Endothelial cell of umbilical vein (primary cell): ENCODE measurements around the gene KDM5C. TPM values are rescaled to one million over a fixed set of nuclear protein-coding genes. Genes with fewer than 3 reads are reported as not detected.

Source experiments
- BruUV-seq: library from RNA; stranded (reverse); fragments of 400-500 nt; replicated peaks from 2 replicates; lab custom pipeline; 2021; lab: Mats Ljungman, UMichigan
- CTCF ChIA-PET: fragments of 300-600, 350-600 bp; sonication (Branson Sonifier 250); formaldehyde crosslinking; loops from one replicate; lab custom pipeline; 2021; ENCODE audit warnings: antibody characterized with exemption, inconsistent platforms; lab: Charles Lee
- POLR2A ChIA-PET: fragments of 300-600, 350-600 bp; sonication (Branson Sonifier 250); formaldehyde crosslinking; loops from one replicate; lab custom pipeline; 2021; ENCODE audit warnings: antibody characterized with exemption, inconsistent platforms; lab: Charles Lee
- DNase-seq: peaks from one replicate; pipeline ENCODE4 v3.0.0-alpha.2; 2011; ENCODE audit warnings: low read depth, low spot score
- FAIRE-seq: peaks from 2 replicates; lab custom pipeline; 2011; peaks lifted over from hg19 to GRCh38; lab: Jason Lieb, UNC
- H2AFZ ChIP-seq: 2 replicates; pipeline ENCODE4 v1.6.0; 2012; ENCODE audit warnings: low read depth, low read length, control low read depth, inconsistent platforms
- H3K27ac ChIP-seq: 2 replicates; pipeline ENCODE4 v1.5.1; 2011; ENCODE audit warnings: low read depth, mild to moderate bottlenecking, control low read depth, low read length, moderate library complexity; ENCODE audit not compliant: insufficient read depth
- H3K27me3 ChIP-seq, 2 experiments: 2 replicates each; pipeline versions ENCODE4 v1.6.0 to v1.6.1; 2011; ENCODE audit warnings: low read length in 2 of 2, mixed read lengths in 1 of 2; ENCODE audit not compliant: control insufficient read depth in 2 of 2, insufficient read depth in 2 of 2
- H3K36me3 ChIP-seq, 2 experiments: 2 replicates in 1 of 2; 3 replicates in 1 of 2; pipeline ENCODE4 v1.5.1; 2011; ENCODE audit warnings: low read length in 2 of 2, mild to moderate bottlenecking in 1 of 2, moderate library complexity in 1 of 2; ENCODE audit not compliant: control insufficient read depth in 2 of 2, insufficient read depth in 2 of 2; ENCODE audit errors: extremely low read depth in 1 of 2
- H3K4me1 ChIP-seq: 3 replicates; pipeline ENCODE4 v1.5.1; 2011; ENCODE audit warnings: mild to moderate bottlenecking, low read length; ENCODE audit not compliant: control insufficient read depth, insufficient read depth; ENCODE audit errors: extremely low read depth
- H3K4me2 ChIP-seq: 2 replicates; pipeline ENCODE4 v1.6.1; 2011; ENCODE audit warnings: low read length, control low read depth, mixed read lengths; ENCODE audit not compliant: insufficient read depth
- H3K4me3 ChIP-seq, 3 experiments: fragments of 200-600 bp in 1 of 3; sonication (generic), shearing (Covaris generic) in 1 of 3; replicated peaks in 1 of 3; 2 replicates each; pipeline ENCODE4 v1.5.1; 2011 to 2016; ENCODE audit warnings: control low read depth in 3 of 3, low read length in 3 of 3, mild to moderate bottlenecking in 2 of 3, inconsistent platforms in 1 of 3, low read depth in 1 of 3, moderate library complexity in 1 of 3; ENCODE audit not compliant: insufficient read depth in 1 of 3
- H3K79me2 ChIP-seq: 2 replicates; pipeline ENCODE4 v1.6.0; 2012; ENCODE audit warnings: low read length, inconsistent platforms; ENCODE audit not compliant: control insufficient read depth, insufficient read depth
- H3K9ac ChIP-seq: replicated peaks from 2 replicates; pipeline ENCODE3; 2011; ENCODE audit warnings: low read length, control low read depth; ENCODE audit not compliant: insufficient read depth; ENCODE audit errors: extremely low read depth
- H3K9me1 ChIP-seq: replicated peaks from 3 replicates; pipeline ENCODE4 v1.6.0; 2011; ENCODE audit warnings: mild to moderate bottlenecking, low read length; ENCODE audit not compliant: control insufficient read depth, insufficient read depth; ENCODE audit errors: extremely low read depth
- H3K9me3 ChIP-seq: replicated peaks from 2 replicates; pipeline ENCODE4 v1.5.1; 2012; ENCODE audit warnings: low read length, inconsistent platforms; ENCODE audit not compliant: control insufficient read depth, insufficient read depth
- H4K20me1 ChIP-seq: replicated peaks from 2 replicates; pipeline ENCODE3; 2011; ENCODE audit warnings: mild to moderate bottlenecking, low read length; ENCODE audit not compliant: control insufficient read depth, insufficient read depth; ENCODE audit errors: extremely low read depth
- CTCF ChIP-seq, 2 donors: IDR thresholded peaks; 1 replicate in 1 of 2; 2 replicates in 1 of 2; pipeline ENCODE4 v1.5.1; 2011; ENCODE audit warnings: low read length in 2 of 2, mild to moderate bottlenecking in 2 of 2, moderate library complexity in 2 of 2, control low read depth in 1 of 2, inconsistent platforms in 1 of 2, low read depth in 1 of 2; ENCODE audit not compliant: insufficient read depth in 1 of 2; ENCODE audit errors: extremely low read depth in 1 of 2
- EZH2 ChIP-seq: IDR thresholded peaks from 2 replicates; pipeline ENCODE4 v1.6.1; 2012; ENCODE audit warnings: borderline replicate concordance, low read depth, mild to moderate bottlenecking, moderate library complexity, low read length, inconsistent platforms; ENCODE audit not compliant: severe bottlenecking
- FOS ChIP-seq: IDR thresholded peaks from 2 replicates; pipeline ENCODE4 v1.6.1; 2011; ENCODE audit warnings: mild to moderate bottlenecking, low read length, moderate library complexity, borderline replicate concordance; ENCODE audit not compliant: insufficient read depth
- GATA2 ChIP-seq: IDR thresholded peaks from 2 replicates; pipeline ENCODE4 v1.7.0; 2011; ENCODE audit warnings: low read depth, mild to moderate bottlenecking, moderate library complexity, mixed read lengths, low read length; ENCODE audit not compliant: insufficient read length, insufficient read depth
- JUN ChIP-seq: IDR thresholded peaks from 2 replicates; pipeline ENCODE4 v1.6.1; 2011; ENCODE audit warnings: borderline replicate concordance, low read depth; ENCODE audit not compliant: insufficient read length, insufficient read depth
- MAX ChIP-seq: IDR thresholded peaks from 2 replicates; pipeline ENCODE4 v1.6.1; 2011; ENCODE audit not compliant: insufficient read depth, insufficient read length
- MYC ChIP-seq: IDR thresholded peaks from one replicate; pipeline ENCODE4 v1.6.1; 2011; ENCODE audit warnings: mild to moderate bottlenecking, low read depth, low read length
- POLR2A ChIP-seq: IDR thresholded peaks from 2 replicates; pipeline ENCODE4 v1.6.1; 2012; ENCODE audit warnings: low read depth, mild to moderate bottlenecking, control low read depth, low read length
- POLR2AphosphoS5 ChIP-seq: IDR thresholded peaks from 2 replicates; pipeline ENCODE4 v1.6.1; 2012; ENCODE audit warnings: low read depth, mild to moderate bottlenecking, control low read depth, low read length, moderate library complexity; ENCODE audit not compliant: insufficient read depth
- dilution Hi-C: fragments of 300-500 bp; cut with MboI; formaldehyde crosslinking; loops from one replicate; pipeline ENCODE4 v1.15.0; 2019; ENCODE audit warnings: low sequenced_read_pairs; ENCODE audit not compliant: extremely low pct_ligation_motif_present
- intact Hi-C: fragments of 100-400 bp; cut with micrococcal nuclease; formaldehyde crosslinking; loops from one replicate; pipeline ENCODE4 v1.10.0; 2022
- polyA plus RNA-seq, 4 experiments: library from polyadenylated mRNA; depleted of rRNA in 3 of 4; stranded (reverse) in 3 of 4; unstranded in 1 of 4; fragments of >200 nt; gene quantifications; 2 replicates each; pipeline versions ENCODE4 v1.2.1 to v1.2.3, GENCODE V29; 2011 to 2012; ENCODE audit warnings: missing spikeins in 1 of 4
- total RNA-seq: library from RNA; stranded (reverse); gene quantifications from 2 replicates; pipeline ENCODE4 v1.2.3, GENCODE V29; 2021

Gene KDM5C
- total and polyA plus RNA-seq, 2 donors (not counting 3 experiments of a cell fraction or from before 2014, with no cell fraction given): 44.7 to 78.7 TPM

- no peak overlapping the region for H3K4me2 ChIP-seq
- H3K27ac ChIP-seq: no peak overlapping the region
- dilution Hi-C loops (no loop called here), intact Hi-C loops (no loop called here)
- H3K27me3 ChIP-seq: no peaks in the 10 kb centered on the region
- H3K9me1 ChIP-seq: no peaks in the 10 kb centered on the region
- no peak overlapping the region for H3K9ac ChIP-seq
- H3K36me3 ChIP-seq: peaks cover 0 to 3% of the 10 kb centered on the region in 2 experiments
- DNase-seq (no peak), FAIRE-seq (no peak)
- no peak overlapping the region for H3K4me3 ChIP-seq
- BruUV-seq: no TSS peak
- POLR2A ChIA-PET: no interaction called here
- no peaks in the 10 kb centered on the region for H3K79me2 ChIP-seq
- H3K9me3 ChIP-seq: no peaks in the 10 kb centered on the region
- CTCF ChIA-PET: no interaction called here
- TF ChIP-seq MYC: no peak
- no peak for TF ChIP-seq CTCF (IDR thresholded peaks at IDR 0.05; ENCODE audit: extremely low read depth in 1 of 2, insufficient read depth in 1 of 2, low read depth in 1 of 2, low read length in 2 of 2)
- TF ChIP-seq POLR2A: no peak
- no peak for TF ChIP-seq JUN
- TF ChIP-seq GATA2: no peak
- TF ChIP-seq FOS: no peak
- TF ChIP-seq EZH2: no peak
- TF ChIP-seq MAX: no peak
- no peak for TF ChIP-seq POLR2AphosphoS5
- no peaks in the 10 kb centered on the region for H4K20me1 ChIP-seq
- H3K4me1 ChIP-seq: no peaks in the 10 kb centered on the region
- H2AFZ ChIP-seq: no peak overlapping the region
These were observed 38.7 kb downstream of the KDM5C start for GRCh38 chrX:53186351-53186750.
